Stomach smooth muscle (tissue), 2 donors: ENCODE measurements around the gene TIMELESS.
"Not testable (repeated sequence)": the region's sequence is repeated elsewhere in the genome, so short reads cannot be mapped to it uniquely, and the experiment has no call there.

Experiments
- H3K27ac ChIP-seq: one replicate; pipeline ENCODE4 v1.7.0; 2013; ENCODE audit warnings: mild to moderate bottlenecking, low read length, inconsistent platforms
- H3K27me3 ChIP-seq, 2 donors: one replicate each; pipeline ENCODE4 v1.7.0; 2013; ENCODE audit warnings: low read length in 2 of 2; ENCODE audit not compliant: insufficient read depth in 2 of 2, control insufficient read depth in 1 of 2
- H3K36me3 ChIP-seq, 2 donors: one replicate each; pipeline ENCODE4 v1.7.0; 2013; ENCODE audit warnings: low read length in 2 of 2; ENCODE audit not compliant: control insufficient read depth in 2 of 2, insufficient read depth in 2 of 2
- H3K4me1 ChIP-seq: one replicate; pipeline ENCODE4 v1.7.0; 2013; ENCODE audit warnings: low read length; ENCODE audit not compliant: control insufficient read depth, insufficient read depth
- H3K4me3 ChIP-seq, 2 donors: one replicate each; pipeline ENCODE4 v1.7.0; 2013; ENCODE audit warnings: low read length in 2 of 2
- H3K9ac ChIP-seq, 2 donors: one replicate each; pipeline ENCODE4 v1.7.0; 2013; ENCODE audit warnings: low read length in 2 of 2, mild to moderate bottlenecking in 1 of 2
- H3K9me3 ChIP-seq, 2 donors: one replicate each; pipeline ENCODE4 v1.7.0; 2013; ENCODE audit warnings: low read length in 2 of 2; ENCODE audit not compliant: control insufficient read depth in 2 of 2
- donor health status: healthy.
- donor health status: Pancreatic carcinoma.

TIMELESS gene

DNA sequence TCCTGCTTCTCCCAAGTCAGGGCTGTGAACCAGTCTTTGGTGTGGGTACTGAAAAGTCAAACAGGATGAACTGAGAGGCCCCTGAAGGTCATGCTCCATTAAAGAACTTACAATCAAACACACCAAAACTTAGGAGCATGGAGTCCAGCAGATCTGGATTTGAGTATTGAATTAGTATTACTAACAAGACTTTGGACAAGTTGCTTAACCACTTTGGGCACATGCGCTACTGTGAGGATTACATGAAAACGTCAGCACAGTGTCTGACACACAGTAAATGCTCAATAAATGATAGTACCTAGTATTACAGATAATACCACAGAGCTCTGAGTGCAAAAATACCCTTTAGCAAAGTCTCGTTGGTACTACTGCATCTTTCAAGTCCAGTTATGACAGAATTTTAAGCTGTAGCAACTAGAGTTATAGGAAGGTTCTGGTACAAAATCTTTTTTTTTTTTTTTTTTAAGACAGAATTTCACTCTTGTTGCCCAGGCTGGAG, 23.2 kb downstream of the TIMELESS start:
- Histone ChIP-seq H3K27ac (no peak overlapping the region), H3K4me1 (no peaks in the 10 kb centered on the region), H3K9ac (no peak overlapping the region), H3K27me3 (no peaks in the 10 kb centered on the region), H3K36me3 (peaks cover 0 to 2% of the 10 kb centered on the region in 2 donors), H3K4me3 (no peak overlapping the region), H3K9me3 (no peaks in the 10 kb centered on the region)

DNA sequence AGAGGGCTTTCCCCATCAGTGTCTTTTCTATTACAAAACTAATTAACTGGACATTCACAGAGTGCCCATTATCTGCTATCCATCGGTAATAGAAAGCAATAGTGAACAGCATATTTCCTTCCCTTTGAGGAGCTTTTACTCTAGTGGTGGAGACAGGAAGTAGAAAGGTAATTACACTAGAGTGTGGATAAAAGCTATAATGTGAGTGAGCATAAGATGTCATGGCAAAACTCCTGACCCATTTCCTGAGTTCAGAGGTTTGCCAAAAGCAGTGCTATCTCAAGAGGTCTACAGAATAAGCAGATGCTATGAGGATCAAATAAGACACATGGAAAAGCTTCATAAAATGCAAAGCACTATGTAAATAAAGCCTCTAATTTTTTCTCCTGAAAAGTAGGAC, 24.0 kb downstream of the TIMELESS start:
- no peak overlapping the region for H3K9ac ChIP-seq
- peaks cover 0 to 4% of the 10 kb centered on the region in 2 donors for H3K36me3 ChIP-seq
- H3K9me3 ChIP-seq, result no peaks in the 10 kb centered on the region
- H3K27me3 ChIP-seq, result no peaks in the 10 kb centered on the region
- H3K4me3 ChIP-seq, result no peak overlapping the region
- H3K27ac ChIP-seq, result no peak overlapping the region
- H3K4me1 ChIP-seq, result no peaks in the 10 kb centered on the region

DNA sequence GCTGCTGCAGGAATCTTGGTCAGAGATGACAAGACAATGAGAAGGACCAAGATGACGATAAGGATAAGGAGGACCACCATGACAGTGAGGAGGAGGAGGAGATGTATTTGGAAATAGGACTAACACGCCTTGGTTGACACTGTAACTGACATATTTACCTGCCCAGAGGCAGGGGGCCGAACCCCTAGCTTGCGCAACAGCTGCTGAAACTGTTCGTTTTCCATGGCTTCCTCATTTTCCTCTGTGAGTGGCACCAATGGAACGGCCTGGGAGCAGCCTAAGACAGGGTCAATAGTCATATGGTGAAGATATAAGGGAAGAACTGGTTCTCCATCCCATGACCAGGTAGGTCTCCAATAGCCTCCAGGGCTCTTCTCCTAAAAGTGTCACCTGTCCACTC, 28.8 kb downstream of the TIMELESS start:
- H3K27me3 ChIP-seq, result no peaks in the 10 kb centered on the region
- H3K4me3 ChIP-seq, result no peak overlapping the region
- H3K36me3 ChIP-seq, result peaks cover 0 to 4% of the 10 kb centered on the region in 2 donors

DNA sequence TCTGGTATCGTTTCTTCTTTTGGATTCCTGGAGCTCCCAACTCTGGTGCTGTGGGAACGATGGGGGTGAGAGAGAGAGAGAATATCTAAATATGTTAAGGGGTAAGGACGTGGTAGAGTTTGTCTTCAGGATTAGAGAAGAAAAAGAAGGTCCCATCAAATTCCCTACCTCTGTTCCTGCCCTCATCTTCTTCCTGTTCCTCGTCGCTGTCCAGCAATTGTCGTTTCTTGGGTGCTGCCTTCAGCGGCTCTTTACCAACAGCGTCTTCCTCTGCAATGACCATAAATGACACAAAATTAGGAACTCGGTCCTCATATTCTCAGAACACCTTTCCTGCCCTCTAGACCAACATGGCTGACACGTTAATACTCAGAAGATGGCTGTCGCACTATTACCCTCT, 31.5 kb downstream of the TIMELESS start:
- Histone ChIP-seq H3K9ac (no peak overlapping the region), H3K27ac (no peak overlapping the region), H3K4me3 (no peak overlapping the region), H3K36me3 (peaks cover 0 to 2% of the 10 kb centered on the region in 2 donors), H3K4me1 (no peaks in the 10 kb centered on the region), H3K9me3 (no peaks in the 10 kb centered on the region), H3K27me3 (no peaks in the 10 kb centered on the region)

More for the DNA sequence above, 28.8 kb downstream of the TIMELESS start:
- H3K9ac ChIP-seq, result no peak overlapping the region
- no peaks in the 10 kb centered on the region for H3K4me1 ChIP-seq
- H3K27ac ChIP-seq, result no peak overlapping the region
- H3K9me3 ChIP-seq, result no peaks in the 10 kb centered on the region

DNA sequence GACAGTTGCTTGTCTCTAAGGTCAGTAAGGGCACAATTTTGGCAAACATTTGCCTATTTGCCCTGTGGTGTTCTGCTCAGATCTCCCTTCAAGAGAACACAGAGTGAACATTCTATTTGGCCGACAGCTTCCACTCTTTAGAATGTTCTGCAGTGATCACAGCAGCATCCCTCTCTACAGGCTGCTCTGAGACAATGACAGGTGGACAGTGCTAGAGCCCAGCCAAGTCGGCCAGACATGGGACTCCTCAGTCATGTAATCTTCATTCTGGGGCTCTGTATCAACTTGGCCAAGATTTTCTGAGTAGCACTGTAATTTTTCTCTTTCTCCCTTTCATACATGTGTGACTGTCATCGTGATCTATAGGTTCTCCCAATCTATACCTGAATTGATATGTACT, 34.8 kb downstream of the TIMELESS start:
- Histone ChIP-seq H3K36me3 (no peaks in the 10 kb centered on the region), H3K27ac (no peak overlapping the region), H3K27me3 (no peaks in the 10 kb centered on the region), H3K4me3 (no peak overlapping the region), H3K9me3 (no peaks in the 10 kb centered on the region), H3K4me1 (no peaks in the 10 kb centered on the region), H3K9ac (no peak overlapping the region)

DNA sequence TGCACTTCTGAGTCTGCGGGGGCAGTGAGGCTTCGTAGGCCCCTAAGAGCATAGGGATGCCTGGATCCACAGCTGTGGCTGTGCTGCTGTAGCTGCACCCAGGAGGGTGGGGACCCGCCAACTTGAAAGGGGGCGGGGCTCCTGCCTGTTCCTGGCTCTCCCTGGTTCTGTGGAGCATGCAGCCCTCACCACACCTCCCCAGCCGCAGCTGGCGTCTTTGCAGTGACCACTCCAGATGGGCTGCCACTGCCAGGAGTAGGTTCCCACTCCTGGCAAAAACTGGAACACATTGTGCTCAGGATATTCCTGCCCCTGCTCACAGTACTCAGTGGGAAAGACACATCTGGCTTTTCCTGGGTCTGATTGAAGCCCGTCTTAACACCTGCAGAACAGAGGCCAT, 35.8 kb downstream of the TIMELESS start:
- Histone ChIP-seq H3K36me3 (no peaks in the 10 kb centered on the region), H3K4me1 (no peaks in the 10 kb centered on the region), H3K27me3 (no peaks in the 10 kb centered on the region), H3K27ac (no peak overlapping the region), H3K9ac (no peak overlapping the region), H3K4me3 (no peak overlapping the region), H3K9me3 (no peaks in the 10 kb centered on the region)

DNA sequence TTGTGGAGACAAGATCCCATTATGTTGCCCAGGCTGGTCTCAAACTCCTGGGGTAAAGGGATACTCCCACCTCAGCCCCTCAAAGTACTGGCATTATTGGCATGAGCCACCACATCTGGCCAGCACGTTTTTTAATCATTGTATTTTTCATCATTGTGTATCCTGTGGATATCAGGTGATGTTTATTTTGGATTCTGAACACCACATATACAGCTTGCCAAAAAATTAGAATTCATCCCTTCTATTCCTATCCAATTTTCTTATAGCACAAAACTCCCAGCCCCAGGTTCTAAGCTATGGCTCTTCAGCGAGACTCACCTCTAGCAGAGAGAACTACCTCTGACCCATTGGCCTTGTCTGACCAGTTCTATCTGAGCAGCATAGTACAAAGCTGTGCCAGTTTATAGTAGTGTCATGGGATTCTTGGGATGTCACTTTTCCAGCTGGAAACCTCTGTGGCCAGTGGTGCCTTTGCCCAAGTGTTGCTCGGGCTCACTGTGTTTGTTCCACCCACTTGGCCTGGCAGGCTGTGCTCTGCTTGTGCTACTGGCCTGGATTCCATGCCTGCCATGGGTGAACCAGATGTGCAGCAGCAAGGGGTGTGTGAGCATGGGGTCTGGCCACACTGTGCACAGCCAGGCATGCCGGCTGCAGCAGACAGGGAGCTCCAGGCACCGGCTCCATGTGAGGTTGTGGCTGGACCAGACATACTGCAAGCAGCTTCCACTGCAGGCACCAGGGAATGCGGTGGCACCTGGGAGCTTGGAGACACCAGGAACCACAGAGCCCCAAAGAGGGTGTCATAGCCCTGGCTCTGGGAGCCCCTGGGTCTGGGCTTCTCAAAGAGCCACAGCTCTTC, 37.2 kb downstream of the TIMELESS start:
- Histone ChIP-seq H3K27me3 (no peaks in the 10 kb centered on the region), H3K4me3 (no peak overlapping the region), H3K36me3 (no peaks in the 10 kb centered on the region), H3K9me3 (no peaks in the 10 kb centered on the region), H3K27ac (no peak overlapping the region), H3K4me1 (no peaks in the 10 kb centered on the region), H3K9ac (no peak overlapping the region)

DNA sequence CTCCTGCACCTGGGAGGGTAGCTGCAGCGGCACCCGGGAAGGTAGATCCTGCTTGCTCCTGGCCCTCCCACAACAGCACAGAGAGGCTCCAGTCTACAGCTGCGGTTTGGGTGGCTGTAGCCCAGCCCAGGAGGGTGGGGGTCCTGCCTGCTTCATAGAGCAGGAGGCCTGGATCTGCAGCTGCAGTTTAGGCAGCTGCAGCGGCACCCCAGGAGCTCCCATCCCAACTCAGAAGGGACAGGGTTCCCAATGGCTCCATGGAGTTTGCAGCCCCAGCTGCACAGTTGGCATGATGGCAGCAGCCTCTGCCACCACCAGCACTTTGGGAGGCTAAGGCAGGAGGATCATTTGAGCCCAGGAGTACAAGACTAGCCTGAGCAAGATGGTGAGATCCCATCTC, 38.5 kb downstream of the TIMELESS start:
- H3K9ac ChIP-seq, result no peak overlapping the region
- no peaks in the 10 kb centered on the region for H3K27me3 ChIP-seq
- H3K4me1 ChIP-seq, result no peaks in the 10 kb centered on the region
- no peaks in the 10 kb centered on the region for H3K9me3 ChIP-seq
- no peaks in the 10 kb centered on the region for H3K36me3 ChIP-seq
- no peak overlapping the region for H3K4me3 ChIP-seq
- H3K27ac ChIP-seq, result no peak overlapping the region

DNA sequence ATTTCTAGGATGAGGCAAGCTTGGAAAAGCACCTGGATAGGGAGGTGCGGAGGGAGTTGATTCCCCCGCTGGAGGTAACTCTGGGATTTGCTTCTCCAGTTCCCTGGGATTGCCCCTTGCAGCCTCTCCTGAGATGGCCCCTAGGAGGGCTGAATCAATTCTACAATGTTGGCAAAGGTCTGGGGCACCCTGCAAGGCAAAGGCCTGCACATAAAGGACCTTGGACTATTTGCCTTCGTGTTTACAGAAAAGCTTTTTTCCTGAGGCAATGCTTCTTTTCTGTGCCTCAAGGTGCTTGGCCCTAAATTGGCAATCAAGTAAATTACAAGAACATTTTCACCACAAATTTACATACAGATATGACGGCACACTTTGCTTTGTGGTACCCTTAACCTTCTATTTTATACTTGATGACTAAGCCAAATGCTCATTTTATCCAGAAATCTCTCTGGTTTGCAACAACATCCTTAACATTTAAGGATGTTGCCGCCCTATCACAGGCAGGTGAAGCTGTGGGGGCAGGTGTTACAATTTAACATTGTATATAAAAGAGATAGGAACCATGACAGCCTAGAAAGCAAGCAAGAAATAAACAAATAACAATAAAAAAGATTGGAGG, 40.3 kb downstream of the TIMELESS start:
- Histone ChIP-seq H3K9ac (no peak overlapping the region), H3K4me3 (no peak overlapping the region), H3K4me1 (no peaks in the 10 kb centered on the region), H3K9me3 (no peaks in the 10 kb centered on the region), H3K27ac (no peak overlapping the region), H3K27me3 (no peaks in the 10 kb centered on the region), H3K36me3 (no peaks in the 10 kb centered on the region)

DNA sequence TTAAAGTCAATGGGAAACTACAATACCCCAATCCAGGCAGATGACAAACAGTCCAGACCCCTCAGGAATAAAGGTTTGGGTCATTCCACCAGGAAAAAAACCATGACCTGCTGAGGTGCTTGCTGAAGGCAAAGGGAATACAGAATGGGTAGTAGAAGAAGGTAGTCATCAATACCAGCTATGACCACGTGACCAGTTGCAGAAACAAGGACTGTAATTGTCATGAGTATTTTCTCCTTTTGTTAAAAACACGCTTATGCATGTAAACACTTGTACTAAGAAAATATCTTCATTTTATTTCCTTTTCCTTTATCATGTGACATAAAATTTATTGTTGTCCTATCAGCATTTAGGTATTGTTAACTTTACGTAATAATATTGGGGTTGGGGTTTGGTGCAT, 45.0 kb downstream of the TIMELESS start:
- not testable (repeated sequence) for H3K36me3 ChIP-seq, H3K4me3 ChIP-seq, H3K9ac ChIP-seq

DNA sequence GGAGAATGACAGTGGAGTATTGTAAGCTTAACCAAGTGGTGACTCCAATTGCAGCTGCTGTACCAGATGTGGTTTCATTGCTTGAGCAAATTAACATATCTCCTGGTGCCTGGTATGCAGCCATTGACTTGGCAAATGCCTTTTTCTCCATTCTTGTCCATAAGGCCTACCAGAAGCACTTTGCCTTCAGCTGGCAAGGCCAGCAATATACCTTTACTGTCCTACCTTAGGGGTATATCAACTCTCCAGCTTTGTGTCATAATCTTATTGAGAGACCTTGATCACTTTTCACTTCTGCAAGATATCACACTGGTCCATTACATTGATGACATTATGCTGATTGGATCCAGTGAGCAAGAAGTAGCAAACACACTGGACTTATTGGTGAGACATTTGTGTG, 47.6 kb downstream of the TIMELESS start:
- H3K4me3 ChIP-seq, H3K9ac ChIP-seq, H3K27ac ChIP-seq, H3K9me3 ChIP-seq, H3K36me3 ChIP-seq, H3K4me1 ChIP-seq, H3K27me3 ChIP-seq: not testable (repeated sequence)

More for the DNA sequence above, 45.0 kb downstream of the TIMELESS start:
- H3K27ac ChIP-seq, H3K4me1 ChIP-seq, H3K9me3 ChIP-seq, H3K27me3 ChIP-seq: not testable (repeated sequence)
